ENCODE results near the gene NIT1. TPM values are rescaled to one million over a fixed set of nuclear protein-coding genes. Genes with fewer than 3 reads are reported as not detected.

NIT1 gene
- total and polyA plus RNA-seq, 9 of the 15 experiments (the other 6 are each of a cell fraction or from before 2014, with no cell fraction given) = 18.4 to 76.0 (median 33.7) TPM

DNA sequence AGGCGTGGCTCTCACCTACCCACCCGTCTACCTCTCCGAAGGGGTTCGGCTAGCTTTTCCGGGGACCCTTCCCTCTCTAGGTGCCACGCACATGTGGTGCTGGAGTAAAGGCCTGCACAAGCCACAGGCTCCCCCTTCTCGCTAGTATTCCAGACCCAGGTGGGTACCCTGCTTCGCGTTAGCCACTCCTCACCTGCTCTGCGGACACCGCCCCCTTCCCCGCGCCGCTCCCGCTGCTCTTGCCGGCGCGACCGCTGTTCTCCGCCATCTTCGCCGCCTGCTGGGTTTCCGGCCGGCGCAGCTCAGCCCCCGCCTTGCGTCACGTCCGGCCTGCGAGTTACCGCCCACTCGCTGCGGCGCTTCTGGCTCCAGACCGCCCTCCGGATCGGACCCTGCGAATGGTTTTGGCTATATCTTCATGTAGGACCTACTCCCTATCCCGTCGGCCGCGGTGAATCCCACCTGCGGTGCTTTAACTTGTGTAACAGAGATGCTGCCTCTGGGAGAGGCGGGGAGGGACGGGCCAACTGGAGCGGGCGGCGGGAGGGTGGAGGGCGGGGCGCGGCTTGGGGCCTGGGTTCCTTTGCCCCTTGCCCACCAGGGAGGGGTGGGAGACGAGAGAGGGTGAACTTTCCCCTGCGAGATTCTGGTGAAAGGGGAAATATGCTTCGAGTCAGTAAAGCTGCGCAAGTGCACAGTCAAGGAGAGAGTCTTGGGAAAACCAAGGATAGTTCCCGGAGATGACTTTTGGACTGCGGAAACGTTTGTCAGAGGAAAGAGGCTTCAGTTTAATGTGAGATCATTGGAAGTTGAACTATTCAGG is at the start of gene NIT1, which contains the start of gene PFDN2 (continued):
- TF ChIP-seq, protein P1, sequence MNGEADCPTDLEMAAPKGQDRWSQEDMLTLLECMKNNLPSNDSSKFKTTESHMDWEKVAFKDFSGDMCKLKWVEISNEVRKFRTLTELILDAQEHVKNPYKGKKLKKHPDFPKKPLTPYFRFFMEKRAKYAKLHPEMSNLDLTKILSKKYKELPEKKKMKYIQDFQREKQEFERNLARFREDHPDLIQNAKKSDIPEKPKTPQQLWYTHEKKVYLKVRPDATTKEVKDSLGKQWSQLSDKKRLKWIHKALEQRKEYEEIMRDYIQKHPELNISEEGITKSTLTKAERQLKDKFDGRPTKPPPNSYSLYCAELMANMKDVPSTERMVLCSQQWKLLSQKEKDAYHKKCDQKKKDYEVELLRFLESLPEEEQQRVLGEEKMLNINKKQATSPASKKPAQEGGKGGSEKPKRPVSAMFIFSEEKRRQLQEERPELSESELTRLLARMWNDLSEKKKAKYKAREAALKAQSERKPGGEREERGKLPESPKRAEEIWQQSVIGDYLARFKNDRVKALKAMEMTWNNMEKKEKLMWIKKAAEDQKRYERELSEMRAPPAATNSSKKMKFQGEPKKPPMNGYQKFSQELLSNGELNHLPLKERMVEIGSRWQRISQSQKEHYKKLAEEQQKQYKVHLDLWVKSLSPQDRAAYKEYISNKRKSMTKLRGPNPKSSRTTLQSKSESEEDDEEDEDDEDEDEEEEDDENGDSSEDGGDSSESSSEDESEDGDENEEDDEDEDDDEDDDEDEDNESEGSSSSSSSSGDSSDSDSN (IDR thresholded peaks at IDR 0.05; ENCODE audit: borderline replicate concordance in 1 of 2, low read depth in 2 of 2, low read length in 2 of 2) = 0 out of 4 replicates have a peak, but pooled peaks of 1 of the 2 experiments have one; percentile 24
- TF ChIP-seq, protein P2, sequence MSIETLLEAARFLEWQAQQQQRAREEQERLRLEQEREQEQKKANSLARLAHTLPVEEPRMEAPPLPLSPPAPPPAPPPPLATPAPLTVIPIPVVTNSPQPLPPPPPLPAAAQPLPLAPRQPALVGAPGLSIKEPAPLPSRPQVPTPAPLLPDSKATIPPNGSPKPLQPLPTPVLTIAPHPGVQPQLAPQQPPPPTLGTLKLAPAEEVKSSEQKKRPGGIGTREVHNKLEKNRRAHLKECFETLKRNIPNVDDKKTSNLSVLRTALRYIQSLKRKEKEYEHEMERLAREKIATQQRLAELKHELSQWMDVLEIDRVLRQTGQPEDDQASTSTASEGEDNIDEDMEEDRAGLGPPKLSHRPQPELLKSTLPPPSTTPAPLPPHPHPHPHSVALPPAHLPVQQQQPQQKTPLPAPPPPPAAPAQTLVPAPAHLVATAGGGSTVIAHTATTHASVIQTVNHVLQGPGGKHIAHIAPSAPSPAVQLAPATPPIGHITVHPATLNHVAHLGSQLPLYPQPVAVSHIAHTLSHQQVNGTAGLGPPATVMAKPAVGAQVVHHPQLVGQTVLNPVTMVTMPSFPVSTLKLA (conservative IDR thresholded peaks at IDR 0.05) = peak; percentile 82 to 87; a peak in 3 of 4 replicates
- TF ChIP-seq MAFF (IDR thresholded peaks at IDR 0.05; ENCODE audit: low read length) = no peak
- no peak for TF ChIP-seq ZNF253 (CRISPR knock-in tag; conservative IDR thresholded peaks at IDR 0.05)
- no peak for TF ChIP-seq ZNF668 (CRISPR knock-in tag; IDR thresholded peaks at IDR 0.05)
- peak; percentile 53; the same call in 1 of the 2 replicates for TF ChIP-seq POLR2AphosphoS2 (IDR thresholded peaks at IDR 0.05; ENCODE audit: low read length)
- TF ChIP-seq ETS1 (conservative IDR thresholded peaks at IDR 0.05; ENCODE audit: control insufficient read depth, low read depth, low read length) = peak; percentile 77
- TF ChIP-seq ZNF699 (CRISPR knock-in tag; IDR thresholded peaks at IDR 0.05; ENCODE audit: insufficient replicate concordance) = no peak
- TF ChIP-seq SETDB1 (IDR thresholded peaks at IDR 0.05; ENCODE audit: low read length) = no peak
- TF ChIP-seq CEBPB (tag; IDR thresholded peaks at IDR 0.05) = peak; percentile 39
- TF ChIP-seq MLLT1 (IDR thresholded peaks at IDR 0.05) = peak in 1 of 2 experiments; percentile 22; a peak in 1 of 4 replicates
- TF ChIP-seq, protein P3, sequence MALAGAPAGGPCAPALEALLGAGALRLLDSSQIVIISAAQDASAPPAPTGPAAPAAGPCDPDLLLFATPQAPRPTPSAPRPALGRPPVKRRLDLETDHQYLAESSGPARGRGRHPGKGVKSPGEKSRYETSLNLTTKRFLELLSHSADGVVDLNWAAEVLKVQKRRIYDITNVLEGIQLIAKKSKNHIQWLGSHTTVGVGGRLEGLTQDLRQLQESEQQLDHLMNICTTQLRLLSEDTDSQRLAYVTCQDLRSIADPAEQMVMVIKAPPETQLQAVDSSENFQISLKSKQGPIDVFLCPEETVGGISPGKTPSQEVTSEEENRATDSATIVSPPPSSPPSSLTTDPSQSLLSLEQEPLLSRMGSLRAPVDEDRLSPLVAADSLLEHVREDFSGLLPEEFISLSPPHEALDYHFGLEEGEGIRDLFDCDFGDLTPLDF (CRISPR knock-in tag; IDR thresholded peaks at IDR 0.05) = peak; percentile 80; the same call in 1 of the 2 replicates
- TF ChIP-seq HDAC8 (tag; IDR thresholded peaks at IDR 0.05) = no peak
- TF ChIP-seq KLF1 (tag; IDR thresholded peaks at IDR 0.05) = no peak
- no peak for TF ChIP-seq ZNF561 (CRISPR knock-in tag; conservative IDR thresholded peaks at IDR 0.05)
- TF ChIP-seq RAD51 (IDR thresholded peaks at IDR 0.05; ENCODE audit: borderline replicate concordance, low read depth) = no peak
- TF ChIP-seq NR2C2 (CRISPR knock-in tag; IDR thresholded peaks at IDR 0.05) = peak; percentile 83
- TF ChIP-seq NR2C2 (tag; IDR thresholded peaks at IDR 0.05) = peak; percentile 45
- TF ChIP-seq ZNF347 (CRISPR knock-in tag; IDR thresholded peaks at IDR 0.05; ENCODE audit: low read depth) = no peak

All from K562 (cell line).